Measurements from ENCODE around the gene HNRNPUL1.

The HNRNPUL1 gene

GRCh38 chr19:41244117-41244516 is 20.1 kb upstream of the HNRNPUL1 start:
- FAIRE-seq (no peak), DNase-seq (ENCODE audit: insufficient read length, low spot score) (no peak)
- TF ChIP-seq POLR2A (IDR thresholded peaks at IDR 0.05; ENCODE audit: low read depth, low read length): no peak

GRCh38 chr19:41245843-41246242 is 18.3 kb upstream of the HNRNPUL1 start:
- DNase-seq (ENCODE audit: insufficient read length, low spot score) (no peak), FAIRE-seq (no peak)
- TF ChIP-seq POLR2A (IDR thresholded peaks at IDR 0.05; ENCODE audit: low read depth, low read length): no peak

DNA sequence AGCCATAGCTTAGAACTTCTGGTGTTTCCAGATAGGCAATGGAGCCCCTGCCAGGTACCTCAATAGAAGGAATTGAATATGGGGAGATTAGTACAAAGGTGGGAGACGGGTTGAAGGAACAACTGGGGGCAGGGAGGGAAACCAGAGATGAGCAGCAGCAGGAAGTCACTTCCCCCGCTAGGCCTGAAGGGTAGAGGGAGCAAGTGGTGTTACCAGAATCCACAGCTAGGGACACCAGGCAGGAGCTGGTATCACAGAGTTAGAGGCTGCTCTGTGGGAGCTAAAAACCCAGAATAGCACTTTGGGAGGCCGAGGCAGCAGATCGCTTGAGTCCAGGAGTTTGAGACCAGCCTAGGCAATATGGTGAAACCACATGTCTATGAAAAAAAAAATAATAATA is 15.3 kb upstream of the HNRNPUL1 start:
- TF ChIP-seq POLR2A (IDR thresholded peaks at IDR 0.05; ENCODE audit: low read depth, low read length): no peak

GRCh38 chr19:41249707-41250423 is 14.3 kb upstream of the HNRNPUL1 start:
- no peak for TF ChIP-seq POLR2A (IDR thresholded peaks at IDR 0.05; ENCODE audit: low read depth, low read length)
- FAIRE-seq: no peak
- no peak for DNase-seq (ENCODE audit: insufficient read length, low spot score)

More for the DNA sequence above, 15.3 kb upstream of the HNRNPUL1 start:
- FAIRE-seq: no peak
- no peak for DNase-seq (ENCODE audit: insufficient read length, low spot score)

DNA sequence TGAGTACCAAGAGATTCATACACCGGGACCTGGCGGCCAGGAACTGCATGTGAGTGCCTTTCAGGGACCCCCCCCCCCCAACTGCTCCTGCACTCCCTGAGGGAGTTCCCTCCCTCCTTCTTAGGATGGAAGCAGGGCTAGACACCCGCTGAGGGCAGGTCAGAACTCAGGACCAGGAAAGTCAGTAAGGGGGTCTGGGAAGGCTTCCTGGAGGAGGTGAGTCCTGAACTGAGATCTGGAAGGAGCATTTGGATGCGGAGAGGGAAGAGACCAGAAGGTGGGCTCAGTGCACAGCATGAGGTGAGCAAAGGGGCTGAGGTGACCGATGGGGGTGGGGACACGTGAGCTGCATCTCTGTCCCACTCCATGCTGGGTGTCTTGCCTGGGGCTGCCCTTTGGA is 10.5 kb upstream of the HNRNPUL1 start:
- DNase-seq (ENCODE audit: insufficient read length, low spot score): no peak
- no peak for TF ChIP-seq POLR2A (IDR thresholded peaks at IDR 0.05; ENCODE audit: low read depth, low read length)
- no peak for FAIRE-seq

- no peak for TF ChIP-seq POLR2A (IDR thresholded peaks at IDR 0.05; ENCODE audit: low read depth, low read length)
- FAIRE-seq: no peak
- no peak for DNase-seq (ENCODE audit: insufficient read length, low spot score)
Observed at GRCh38 chr19:41255171-41255570, 9.0 kb upstream of the HNRNPUL1 start.

- FAIRE-seq: no peak
- no peak for TF ChIP-seq POLR2A (IDR thresholded peaks at IDR 0.05; ENCODE audit: low read depth, low read length)
- no peak for DNase-seq (ENCODE audit: insufficient read length, low spot score)
Observed at GRCh38 chr19:41261474-41262190, 2.5 kb upstream of the HNRNPUL1 start.

GRCh38 chr19:41263042-41263849 is 926 bp upstream of the HNRNPUL1 start:
- FAIRE-seq: no peak
- DNase-seq (ENCODE audit: insufficient read length, low spot score): no peak
- no peak for TF ChIP-seq POLR2A (IDR thresholded peaks at IDR 0.05; ENCODE audit: low read depth, low read length)

DNA sequence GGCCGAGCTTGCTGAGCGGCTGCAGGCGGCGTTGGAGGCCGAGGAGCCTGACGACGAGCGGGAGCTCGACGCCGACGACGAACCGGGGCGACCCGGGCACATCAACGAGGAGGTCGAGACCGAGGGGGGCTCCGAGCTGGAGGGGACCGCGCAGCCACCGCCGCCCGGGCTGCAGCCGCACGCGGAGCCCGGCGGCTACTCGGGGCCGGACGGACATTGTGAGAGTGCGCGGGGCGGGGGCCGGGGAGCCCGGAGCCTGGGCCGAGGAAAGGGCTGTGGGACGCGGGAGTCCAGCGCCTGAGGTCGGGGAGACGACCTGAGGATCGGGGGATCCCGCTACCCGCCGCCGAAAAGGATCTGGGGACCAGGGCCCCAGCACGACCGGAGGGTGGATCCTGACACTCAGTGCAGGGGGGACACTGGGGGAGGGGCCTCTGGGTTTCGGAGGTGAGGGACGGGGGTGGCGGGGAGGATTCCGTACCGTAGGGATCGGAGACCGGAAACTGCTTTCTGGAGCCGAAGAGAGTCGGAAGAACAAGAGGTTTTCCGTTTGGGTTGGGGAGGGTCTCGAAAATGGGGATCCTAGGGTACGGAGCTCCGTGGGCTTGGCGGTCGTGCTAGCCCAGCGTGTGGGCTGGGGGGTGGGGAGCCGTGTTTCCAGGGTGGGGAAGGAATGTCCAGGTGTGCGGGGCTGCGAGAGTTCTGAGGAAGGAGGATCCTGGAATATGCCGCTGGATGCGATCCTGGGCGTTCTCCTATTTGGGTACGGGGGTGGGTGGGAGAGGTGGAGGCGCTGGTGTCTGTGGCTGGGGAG is 616 bp downstream of the HNRNPUL1 start:
- peak; percentile 38 for DNase-seq (ENCODE audit: insufficient read length, low spot score)

GRCh38 chr19:41265395-41266153 is 1.4 kb downstream of the HNRNPUL1 start:
- FAIRE-seq (no peak), DNase-seq (ENCODE audit: insufficient read length, low spot score) (no peak)
- TF ChIP-seq POLR2A (IDR thresholded peaks at IDR 0.05; ENCODE audit: low read depth, low read length): no peak

More for the DNA sequence above, 616 bp downstream of the HNRNPUL1 start:
- peak; percentile 27; the same call in 1 of the 2 replicates for TF ChIP-seq POLR2A (IDR thresholded peaks at IDR 0.05; ENCODE audit: low read depth, low read length)
- no peak for FAIRE-seq

GRCh38 chr19:41269055-41269454 is 4.9 kb downstream of the HNRNPUL1 start:
- no peak for DNase-seq (ENCODE audit: insufficient read length, low spot score)
- TF ChIP-seq POLR2A (IDR thresholded peaks at IDR 0.05; ENCODE audit: low read depth, low read length): no peak
- FAIRE-seq: no peak

- FAIRE-seq (no peak), DNase-seq (ENCODE audit: insufficient read length, low spot score) (no peak)
- TF ChIP-seq POLR2A (IDR thresholded peaks at IDR 0.05; ENCODE audit: low read depth, low read length): no peak
Observed at GRCh38 chr19:41269571-41269970, 5.4 kb downstream of the HNRNPUL1 start.

GRCh38 chr19:41273076-41273475 is 8.9 kb downstream of the HNRNPUL1 start:
- no peak for TF ChIP-seq POLR2A (IDR thresholded peaks at IDR 0.05; ENCODE audit: low read depth, low read length)
- no peak for FAIRE-seq
- DNase-seq (ENCODE audit: insufficient read length, low spot score): no peak

Measured in H54 (cell line).